WTC11 (cell line): Measurements from ENCODE around the gene RTEL1. TPM values are rescaled to one million over a fixed set of nuclear protein-coding genes. Genes with fewer than 3 reads are reported as not detected.
"Not testable (repeated sequence)": the region's sequence is repeated elsewhere in the genome, so short reads cannot be mapped to it uniquely, and the experiment has no call there.

ENCODE experiments used
- ATAC-seq: fragments of 200-7000 bp; cut with Tn5 transposase; 2 replicates; pipeline ENCODE4 v1.10.0; 2021; ENCODE audit warnings: mild to moderate bottlenecking, moderate library complexity
- CTCF ChIA-PET: fragments of 300-600 bp; sonication (Branson Sonifier 250); formaldehyde crosslinking; loops from one replicate; lab custom pipeline; 2021; ENCODE audit warnings: antibody characterized with exemption; lab: Charles Lee
- POLR2A ChIA-PET: fragments of 350-600 bp; sonication (Branson Sonifier 250); formaldehyde crosslinking; loops from one replicate; lab custom pipeline; 2021; ENCODE audit warnings: antibody characterized with exemption; lab: Charles Lee
- DNase-seq: peaks from one replicate; pipeline ENCODE4 v3.0.0; 2021; ENCODE audit warnings: low spot score
- H3K27ac Mint-ChIP-seq: 2 replicates; pipeline ENCODE4 v1.8.0; 2021; ENCODE audit warnings: mixed read lengths
- H3K27me3 Mint-ChIP-seq: 2 replicates; pipeline ENCODE4 v1.8.0; 2021; ENCODE audit warnings: low read depth, mild to moderate bottlenecking, moderate library complexity, mixed read lengths
- H3K36me3 Mint-ChIP-seq: 2 replicates; pipeline ENCODE4 v1.8.0; 2021; ENCODE audit warnings: mixed read lengths
- H3K4me1 Mint-ChIP-seq: 2 replicates; pipeline ENCODE4 v1.8.0; 2022; ENCODE audit warnings: mixed read lengths
- H3K4me3 Mint-ChIP-seq: 2 replicates; pipeline ENCODE4 v1.8.0; 2021; ENCODE audit warnings: mild to moderate bottlenecking, moderate library complexity, mixed read lengths
- H3K9me3 Mint-ChIP-seq: 2 replicates; pipeline ENCODE4 v1.8.0; 2021; ENCODE audit warnings: mixed read lengths
- ETV6 ChIP-seq: sonication (generic); formaldehyde crosslinking; IDR thresholded peaks from 2 replicates; pipeline ENCODE4 v1.8.1; 2022; ENCODE audit warnings: mild to moderate bottlenecking, missing genetic modification reagents
- FOXJ3 ChIP-seq: sonication (generic); formaldehyde crosslinking; IDR thresholded peaks from 2 replicates; pipeline ENCODE4 v1.9.0; 2021; ENCODE audit warnings: missing genetic modification reagents, mild to moderate bottlenecking, borderline replicate concordance
- FOXK1 ChIP-seq: sonication (generic); formaldehyde crosslinking; IDR thresholded peaks from 2 replicates; pipeline ENCODE4 v1.8.0; 2022; ENCODE audit warnings: mild to moderate bottlenecking, moderate library complexity, missing genetic modification reagents
- IRF2 ChIP-seq: sonication (generic); formaldehyde crosslinking; IDR thresholded peaks from 2 replicates; pipeline ENCODE4 v1.8.0; 2022; ENCODE audit warnings: low read depth, missing genetic modification reagents, borderline replicate concordance
- JAZF1 ChIP-seq: fragments of 250-450 bp; sonication (Bioruptor Pico); IDR thresholded peaks from 2 replicates; pipeline ENCODE4 v1.9.0; 2021; ENCODE audit warnings: moderate library complexity, mild to moderate bottlenecking, inconsistent platforms
- JUN ChIP-seq: sonication (generic); formaldehyde crosslinking; IDR thresholded peaks from 2 replicates; pipeline ENCODE4 v1.8.0; 2023; ENCODE audit warnings: mild to moderate bottlenecking, missing genetic modification reagents
- NFE2L1 ChIP-seq: sonication (generic); formaldehyde crosslinking; IDR thresholded peaks from 2 replicates; pipeline ENCODE4 v1.8.1; 2023; ENCODE audit warnings: missing genetic modification reagents
- PRRX2 ChIP-seq: fragments of 250-450 bp; sonication (Bioruptor Pico); IDR thresholded peaks from 2 replicates; pipeline ENCODE4 v1.8.0; 2021; ENCODE audit warnings: mild to moderate bottlenecking
- RORB ChIP-seq: fragments of 250-450 bp; sonication (Bioruptor Pico); IDR thresholded peaks from 2 replicates; pipeline ENCODE4 v1.9.0; 2021; ENCODE audit warnings: mild to moderate bottlenecking
- ZNF232 ChIP-seq: sonication (generic); formaldehyde crosslinking; IDR thresholded peaks from 2 replicates; pipeline ENCODE4 v1.8.0; 2022; ENCODE audit warnings: mild to moderate bottlenecking, missing genetic modification reagents
- total RNA-seq: library from RNA; stranded (reverse); gene quantifications from 3 replicates; pipeline ENCODE4 v1.2.3, GENCODE V29; 2021
- TF ChIP-seq, protein P1 (sequence below): fragments of 250-450 bp; sonication (Bioruptor Pico); IDR thresholded peaks from 2 replicates; pipeline ENCODE4 v1.9.0; 2021; ENCODE audit warnings: mild to moderate bottlenecking
- TF ChIP-seq, protein P2 (sequence below): sonication (generic); formaldehyde crosslinking; IDR thresholded peaks from 2 replicates; pipeline ENCODE4 v1.8.0; 2022; ENCODE audit warnings: mild to moderate bottlenecking, missing genetic modification reagents
- TF ChIP-seq, protein P3 (sequence below): fragments of 250-450 bp; sonication (Bioruptor Pico); IDR thresholded peaks from 2 replicates; pipeline ENCODE4 v1.9.0; 2021; ENCODE audit warnings: mild to moderate bottlenecking, borderline replicate concordance
- TF ChIP-seq, protein P4 (sequence below): fragments of 250-450 bp; sonication (Bioruptor Pico); IDR thresholded peaks from 2 replicates; pipeline ENCODE4 v1.8.0; 2021; ENCODE audit warnings: mild to moderate bottlenecking

RTEL1 gene
- total RNA-seq, 1 experiment from 2014 or later: 44.9 TPM

DNA sequence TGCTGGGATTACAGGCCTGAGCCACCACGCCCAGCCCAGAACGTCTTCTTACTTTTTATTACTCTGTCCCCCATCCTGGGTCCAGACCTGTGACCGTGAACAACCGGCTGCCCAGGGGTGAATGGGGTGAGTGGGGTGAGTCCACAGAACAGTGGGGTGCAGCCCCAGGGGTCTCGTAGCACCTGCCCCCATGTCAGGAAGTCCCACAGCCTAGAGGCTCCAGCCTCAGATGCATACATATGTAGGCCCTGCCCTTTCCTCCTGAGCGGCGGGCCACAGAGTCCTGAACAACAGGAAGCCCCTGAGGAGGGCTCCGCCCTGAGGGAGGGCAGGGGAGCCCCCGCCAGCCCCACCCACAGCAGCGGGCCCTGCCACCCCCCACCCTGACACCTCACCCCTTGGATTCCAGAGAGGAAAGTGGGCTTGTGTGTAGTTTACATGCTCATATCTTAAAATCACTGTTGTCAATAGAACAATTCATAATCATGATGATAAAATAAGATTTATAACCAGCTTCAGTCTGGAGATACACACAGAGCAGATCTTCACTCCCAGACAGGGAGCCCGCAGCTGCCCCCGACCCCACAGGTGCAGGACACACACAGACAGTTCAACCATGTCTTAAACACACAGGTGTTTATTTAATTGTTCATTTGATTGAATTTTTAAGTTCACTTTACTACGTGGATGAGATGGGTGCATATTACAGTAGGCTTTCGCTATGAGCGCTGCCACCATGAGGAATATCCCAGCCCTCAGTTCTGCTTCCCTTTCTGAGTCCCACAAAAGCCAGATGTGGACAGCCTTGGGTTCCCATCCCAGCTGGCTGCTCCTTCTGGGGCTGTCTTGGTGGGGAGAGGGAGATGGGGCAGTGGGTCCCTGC is 18.8 kb upstream of the RTEL1 start:
- no peak for TF ChIP-seq ZNF232 (CRISPR knock-in tag)
- no peak for TF ChIP-seq JAZF1 (CRISPR knock-in tag)
- no peak for TF ChIP-seq FOXJ3 (CRISPR knock-in tag)
- TF ChIP-seq RORB: no peak
- TF ChIP-seq, protein P1, sequence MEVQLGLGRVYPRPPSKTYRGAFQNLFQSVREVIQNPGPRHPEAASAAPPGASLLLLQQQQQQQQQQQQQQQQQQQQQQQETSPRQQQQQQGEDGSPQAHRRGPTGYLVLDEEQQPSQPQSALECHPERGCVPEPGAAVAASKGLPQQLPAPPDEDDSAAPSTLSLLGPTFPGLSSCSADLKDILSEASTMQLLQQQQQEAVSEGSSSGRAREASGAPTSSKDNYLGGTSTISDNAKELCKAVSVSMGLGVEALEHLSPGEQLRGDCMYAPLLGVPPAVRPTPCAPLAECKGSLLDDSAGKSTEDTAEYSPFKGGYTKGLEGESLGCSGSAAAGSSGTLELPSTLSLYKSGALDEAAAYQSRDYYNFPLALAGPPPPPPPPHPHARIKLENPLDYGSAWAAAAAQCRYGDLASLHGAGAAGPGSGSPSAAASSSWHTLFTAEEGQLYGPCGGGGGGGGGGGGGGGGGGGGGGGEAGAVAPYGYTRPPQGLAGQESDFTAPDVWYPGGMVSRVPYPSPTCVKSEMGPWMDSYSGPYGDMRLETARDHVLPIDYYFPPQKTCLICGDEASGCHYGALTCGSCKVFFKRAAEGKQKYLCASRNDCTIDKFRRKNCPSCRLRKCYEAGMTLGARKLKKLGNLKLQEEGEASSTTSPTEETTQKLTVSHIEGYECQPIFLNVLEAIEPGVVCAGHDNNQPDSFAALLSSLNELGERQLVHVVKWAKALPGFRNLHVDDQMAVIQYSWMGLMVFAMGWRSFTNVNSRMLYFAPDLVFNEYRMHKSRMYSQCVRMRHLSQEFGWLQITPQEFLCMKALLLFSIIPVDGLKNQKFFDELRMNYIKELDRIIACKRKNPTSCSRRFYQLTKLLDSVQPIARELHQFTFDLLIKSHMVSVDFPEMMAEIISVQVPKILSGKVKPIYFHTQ (CRISPR knock-in tag): no peak
- TF ChIP-seq JUN: no peak
- TF ChIP-seq ETV6 (CRISPR knock-in tag): no peak
- peaks cover 9% of the 10 kb centered on the region for H3K4me1 Mint-ChIP-seq
- no peaks in the 10 kb centered on the region for H3K9me3 Mint-ChIP-seq
- H3K27me3 Mint-ChIP-seq: no peaks in the 10 kb centered on the region
- DNase-seq: no peak
- ATAC-seq: no peak
- H3K36me3 Mint-ChIP-seq: no peaks in the 10 kb centered on the region
- peak overlapping the region; percentile 91; the same call in 1 of the 2 replicates for H3K27ac Mint-ChIP-seq
- H3K4me3 Mint-ChIP-seq: no peak overlapping the region
- ChIA-PET POLR2A (no interaction called here), CTCF (no interaction called here)

DNA sequence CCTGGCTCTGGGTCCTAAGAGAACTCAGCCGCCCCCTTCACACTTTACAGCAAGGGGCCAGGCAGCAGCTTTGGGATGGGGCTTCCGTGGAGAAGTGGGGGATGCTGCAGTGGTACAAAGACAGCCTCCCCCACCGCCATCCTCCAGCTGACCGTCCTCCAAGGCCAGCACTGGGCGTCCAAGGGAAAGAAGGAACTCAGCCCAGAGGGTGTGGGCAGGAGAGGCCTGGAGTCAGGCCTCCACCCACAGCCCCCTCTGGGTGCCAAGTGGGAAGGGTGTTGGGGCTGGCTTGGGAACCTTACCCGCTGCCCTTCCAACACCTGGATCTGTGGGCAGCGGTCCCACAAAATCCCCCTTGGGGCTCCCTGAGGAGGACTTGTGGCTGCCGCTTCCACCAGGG is 18.0 kb upstream of the RTEL1 start:
- no peak overlapping the region for H3K4me3 Mint-ChIP-seq
- H3K9me3 Mint-ChIP-seq: no peaks in the 10 kb centered on the region
- no peak overlapping the region for H3K27ac Mint-ChIP-seq
- ATAC-seq: no peak
- DNase-seq: no peak
- POLR2A ChIA-PET: no interaction called here
- CTCF ChIA-PET: no interaction called here
- H3K4me1 Mint-ChIP-seq: peaks cover 9% of the 10 kb centered on the region
- TF ChIP-seq IRF2: no peak
- TF ChIP-seq, protein P2, sequence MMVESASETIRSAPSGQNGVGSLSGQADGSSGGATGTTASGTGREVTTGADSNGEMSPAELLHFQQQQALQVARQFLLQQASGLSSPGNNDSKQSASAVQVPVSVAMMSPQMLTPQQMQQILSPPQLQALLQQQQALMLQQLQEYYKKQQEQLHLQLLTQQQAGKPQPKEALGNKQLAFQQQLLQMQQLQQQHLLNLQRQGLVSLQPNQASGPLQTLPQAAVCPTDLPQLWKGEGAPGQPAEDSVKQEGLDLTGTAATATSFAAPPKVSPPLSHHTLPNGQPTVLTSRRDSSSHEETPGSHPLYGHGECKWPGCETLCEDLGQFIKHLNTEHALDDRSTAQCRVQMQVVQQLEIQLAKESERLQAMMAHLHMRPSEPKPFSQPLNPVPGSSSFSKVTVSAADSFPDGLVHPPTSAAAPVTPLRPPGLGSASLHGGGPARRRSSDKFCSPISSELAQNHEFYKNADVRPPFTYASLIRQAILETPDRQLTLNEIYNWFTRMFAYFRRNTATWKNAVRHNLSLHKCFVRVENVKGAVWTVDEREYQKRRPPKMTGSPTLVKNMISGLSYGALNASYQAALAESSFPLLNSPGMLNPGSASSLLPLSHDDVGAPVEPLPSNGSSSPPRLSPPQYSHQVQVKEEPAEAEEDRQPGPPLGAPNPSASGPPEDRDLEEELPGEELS (CRISPR knock-in tag): no peak
- TF ChIP-seq, protein P3, sequence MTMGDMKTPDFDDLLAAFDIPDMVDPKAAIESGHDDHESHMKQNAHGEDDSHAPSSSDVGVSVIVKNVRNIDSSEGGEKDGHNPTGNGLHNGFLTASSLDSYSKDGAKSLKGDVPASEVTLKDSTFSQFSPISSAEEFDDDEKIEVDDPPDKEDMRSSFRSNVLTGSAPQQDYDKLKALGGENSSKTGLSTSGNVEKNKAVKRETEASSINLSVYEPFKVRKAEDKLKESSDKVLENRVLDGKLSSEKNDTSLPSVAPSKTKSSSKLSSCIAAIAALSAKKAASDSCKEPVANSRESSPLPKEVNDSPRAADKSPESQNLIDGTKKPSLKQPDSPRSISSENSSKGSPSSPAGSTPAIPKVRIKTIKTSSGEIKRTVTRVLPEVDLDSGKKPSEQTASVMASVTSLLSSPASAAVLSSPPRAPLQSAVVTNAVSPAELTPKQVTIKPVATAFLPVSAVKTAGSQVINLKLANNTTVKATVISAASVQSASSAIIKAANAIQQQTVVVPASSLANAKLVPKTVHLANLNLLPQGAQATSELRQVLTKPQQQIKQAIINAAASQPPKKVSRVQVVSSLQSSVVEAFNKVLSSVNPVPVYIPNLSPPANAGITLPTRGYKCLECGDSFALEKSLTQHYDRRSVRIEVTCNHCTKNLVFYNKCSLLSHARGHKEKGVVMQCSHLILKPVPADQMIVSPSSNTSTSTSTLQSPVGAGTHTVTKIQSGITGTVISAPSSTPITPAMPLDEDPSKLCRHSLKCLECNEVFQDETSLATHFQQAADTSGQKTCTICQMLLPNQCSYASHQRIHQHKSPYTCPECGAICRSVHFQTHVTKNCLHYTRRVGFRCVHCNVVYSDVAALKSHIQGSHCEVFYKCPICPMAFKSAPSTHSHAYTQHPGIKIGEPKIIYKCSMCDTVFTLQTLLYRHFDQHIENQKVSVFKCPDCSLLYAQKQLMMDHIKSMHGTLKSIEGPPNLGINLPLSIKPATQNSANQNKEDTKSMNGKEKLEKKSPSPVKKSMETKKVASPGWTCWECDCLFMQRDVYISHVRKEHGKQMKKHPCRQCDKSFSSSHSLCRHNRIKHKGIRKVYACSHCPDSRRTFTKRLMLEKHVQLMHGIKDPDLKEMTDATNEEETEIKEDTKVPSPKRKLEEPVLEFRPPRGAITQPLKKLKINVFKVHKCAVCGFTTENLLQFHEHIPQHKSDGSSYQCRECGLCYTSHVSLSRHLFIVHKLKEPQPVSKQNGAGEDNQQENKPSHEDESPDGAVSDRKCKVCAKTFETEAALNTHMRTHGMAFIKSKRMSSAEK (CRISPR knock-in tag): no peak
- TF ChIP-seq FOXK1 (CRISPR knock-in tag): no peak
- TF ChIP-seq NFE2L1 (CRISPR knock-in tag): no peak
- no peak for TF ChIP-seq PRRX2 (CRISPR knock-in tag)
- TF ChIP-seq, protein P4, sequence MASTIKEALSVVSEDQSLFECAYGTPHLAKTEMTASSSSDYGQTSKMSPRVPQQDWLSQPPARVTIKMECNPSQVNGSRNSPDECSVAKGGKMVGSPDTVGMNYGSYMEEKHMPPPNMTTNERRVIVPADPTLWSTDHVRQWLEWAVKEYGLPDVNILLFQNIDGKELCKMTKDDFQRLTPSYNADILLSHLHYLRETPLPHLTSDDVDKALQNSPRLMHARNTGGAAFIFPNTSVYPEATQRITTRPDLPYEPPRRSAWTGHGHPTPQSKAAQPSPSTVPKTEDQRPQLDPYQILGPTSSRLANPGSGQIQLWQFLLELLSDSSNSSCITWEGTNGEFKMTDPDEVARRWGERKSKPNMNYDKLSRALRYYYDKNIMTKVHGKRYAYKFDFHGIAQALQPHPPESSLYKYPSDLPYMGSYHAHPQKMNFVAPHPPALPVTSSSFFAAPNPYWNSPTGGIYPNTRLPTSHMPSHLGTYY (CRISPR knock-in tag): no peak
- H3K36me3 Mint-ChIP-seq: no peaks in the 10 kb centered on the region
- H3K27me3 Mint-ChIP-seq: no peaks in the 10 kb centered on the region

DNA sequence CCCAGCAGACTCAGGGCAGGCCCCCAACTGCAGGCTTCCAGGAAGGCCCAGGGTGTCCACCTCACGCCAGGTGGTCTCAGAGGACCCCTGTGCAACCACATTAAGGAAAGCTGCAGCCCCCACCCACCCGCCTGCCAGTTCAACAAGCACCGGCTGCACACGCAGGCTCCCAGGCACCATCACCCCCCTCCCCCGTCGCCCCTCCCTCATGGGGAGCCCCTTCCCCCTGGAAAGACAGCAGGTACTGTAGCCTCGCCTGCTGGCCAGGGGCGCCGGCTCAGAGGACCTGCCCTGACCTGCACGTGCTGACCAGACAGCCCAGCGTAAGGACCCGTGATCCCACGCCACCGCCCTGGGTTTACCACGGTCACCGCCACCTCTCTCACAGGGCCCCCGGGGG is 17.4 kb upstream of the RTEL1 start:
- CTCF ChIA-PET: interaction anchor here (0.6 to 2.7 kb wide), 6 partner anchors 12 to 103 kb away, joined by 3 to 81 read pairs (median 16); partner anchors contain the start of genes GMEB2, PTK6 and STMN3
- POLR2A ChIA-PET: interaction anchor here (2.3 kb wide), 1 partner anchor 13 kb away, joined by 13 read pairs; the partner anchor contains the start of gene GMEB2
- not testable (repeated sequence) for H3K27ac Mint-ChIP-seq, H3K4me3 Mint-ChIP-seq, H3K4me1 Mint-ChIP-seq, H3K27me3 Mint-ChIP-seq, H3K36me3 Mint-ChIP-seq, ATAC-seq, H3K9me3 Mint-ChIP-seq, DNase-seq
